Stimulated activated CD8-positive, alpha-beta memory T cell treated with anti-CD3 and anti-CD28 coated beads, Interleukin-12 subunit alpha, Interleukin-12 subunit beta, amount 100 ng/mL, for 1 hour (primary cell): ENCODE data around the gene OR52B2.

ENCODE experiments used
- DNase-seq: peaks from one replicate; pipeline ENCODE4 v3.0.0-alpha.2; 2020; ENCODE audit warnings: low read depth

The OR52B2 gene

GRCh38 chr11:6170226-6170625 is at the start of gene OR52B2:
Gene OR52B2 (minus strand): TSS chr11:6170326. CDS start chr11:6170326, 0 bp downstream.
- no peak for DNase-seq

- no peak for DNase-seq
Measured at GRCh38 chr11:6219359-6219758, 49.2 kb upstream of the OR52B2 start.

GRCh38 chr11:6217722-6218121 is 47.6 kb upstream of the OR52B2 start:
- no peak for DNase-seq

GRCh38 chr11:6216501-6216900 is 46.4 kb upstream of the OR52B2 start:
- DNase-seq: no peak

GRCh38 chr11:6214530-6214929 is 44.4 kb upstream of the OR52B2 start:
- no peak for DNase-seq

- no peak for DNase-seq
Measured at GRCh38 chr11:6210274-6210955, 40.3 kb upstream of the OR52B2 start.

- no peak for DNase-seq
Measured at GRCh38 chr11:6209801-6210200, 39.7 kb upstream of the OR52B2 start.

GRCh38 chr11:6206456-6207180 is 36.5 kb upstream of the OR52B2 start:
- DNase-seq: no peak

GRCh38 chr11:6205366-6205765 is 35.2 kb upstream of the OR52B2 start, which contains the start of gene C11orf42:
Gene C11orf42 (plus strand): TSS chr11:6205557. CDS start chr11:6205616, 59 bp downstream.
- DNase-seq: no peak

GRCh38 chr11:6204706-6205105 is 34.6 kb upstream of the OR52B2 start:
- DNase-seq: no peak

GRCh38 chr11:6203327-6203726 is 33.2 kb upstream of the OR52B2 start:
- no peak for DNase-seq

GRCh38 chr11:6202041-6202440 is 31.9 kb upstream of the OR52B2 start:
- no peak for DNase-seq

GRCh38 chr11:6201481-6201880 is 31.4 kb upstream of the OR52B2 start:
- DNase-seq: no peak

GRCh38 chr11:6200975-6201374 is 30.8 kb upstream of the OR52B2 start:
- DNase-seq: no peak

GRCh38 chr11:6199174-6199810 is 29.2 kb upstream of the OR52B2 start, which contains the start of gene OR52W1:
Gene OR52W1 (plus strand): TSS chr11:6199224. CDS start chr11:6199224, 0 bp downstream.
- no peak for DNase-seq

- no peak for DNase-seq
Measured at GRCh38 chr11:6197466-6198200, 27.5 kb upstream of the OR52B2 start.

- no peak for DNase-seq
Measured at GRCh38 chr11:6196396-6196795, 26.3 kb upstream of the OR52B2 start.

GRCh38 chr11:6194065-6194581 is 24.0 kb upstream of the OR52B2 start:
- DNase-seq: no peak

- no peak for DNase-seq
Measured at GRCh38 chr11:6191742-6192141, 21.6 kb upstream of the OR52B2 start.

GRCh38 chr11:6175440-6175839 is 5.3 kb upstream of the OR52B2 start:
- DNase-seq: no peak

GRCh38 chr11:6156628-6157359 is 13.3 kb downstream of the OR52B2 start:
- DNase-seq: no peak
